Left renal pelvis (tissue), 4 donors: Measurements from ENCODE around the gene BLOC1S1. TPM values are rescaled to one million over a fixed set of nuclear protein-coding genes. Genes with fewer than 3 reads are reported as not detected.

Experiments
- DNase-seq, 4 donors: peaks; one replicate each; pipeline ENCODE4 v3.0.0-alpha.2; 2013; ENCODE audit warnings: low read depth in 4 of 4, low spot score in 3 of 4
- polyA plus RNA-seq, 4 donors: library from polyadenylated mRNA; unstranded; fragments of 120-200 nt; gene quantifications; one replicate each; pipeline ENCODE4 v1.2.1, GENCODE V29; 2013; ENCODE audit not compliant: insufficient read length in 4 of 4

BLOC1S1 gene
- polyA plus RNA-seq, 4 donors, result 79.4 to 122 (median 114) TPM

DNA sequence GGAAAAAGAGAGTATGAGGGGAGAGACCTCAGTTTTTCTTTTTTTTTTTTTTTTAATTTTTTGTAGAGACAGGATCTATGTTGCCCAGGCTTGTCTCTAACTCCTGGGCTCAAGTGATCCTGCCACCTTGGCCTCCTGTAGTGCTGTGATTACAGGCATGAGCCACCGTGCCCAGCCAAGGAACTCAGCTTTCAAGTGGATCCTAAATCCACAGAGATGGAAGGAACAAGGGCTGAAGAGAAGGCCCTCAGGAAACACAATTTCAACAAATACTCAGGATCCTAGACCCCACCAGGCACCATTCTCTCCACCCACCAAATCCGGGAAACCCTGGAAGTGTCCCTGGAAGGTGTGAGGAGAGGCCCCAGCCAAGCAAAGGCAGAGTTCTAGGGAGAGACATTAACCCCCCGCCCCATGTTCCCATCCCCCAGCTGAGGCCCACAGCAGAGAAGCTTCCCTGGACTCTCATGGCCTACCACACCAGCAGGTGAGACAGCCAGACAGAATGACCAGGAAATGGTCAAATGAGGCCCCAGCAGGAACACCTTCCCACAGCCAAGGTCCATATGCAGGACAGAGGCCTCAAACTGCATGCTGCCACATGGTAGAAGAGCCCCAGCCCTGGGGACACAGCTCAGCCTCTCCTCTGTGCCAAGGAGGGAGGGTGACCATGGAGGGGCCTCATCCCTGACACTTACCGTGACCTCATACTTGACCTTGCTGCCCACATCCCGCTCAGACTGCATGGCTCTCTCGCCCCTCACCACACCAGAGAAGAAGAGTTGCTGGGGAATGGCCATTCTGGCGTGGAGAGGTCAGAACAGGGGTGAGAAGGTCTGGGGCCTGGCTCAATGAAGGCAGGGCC, 22.3 kb upstream of the BLOC1S1 start:
- DNase-seq, result no peak

DNA sequence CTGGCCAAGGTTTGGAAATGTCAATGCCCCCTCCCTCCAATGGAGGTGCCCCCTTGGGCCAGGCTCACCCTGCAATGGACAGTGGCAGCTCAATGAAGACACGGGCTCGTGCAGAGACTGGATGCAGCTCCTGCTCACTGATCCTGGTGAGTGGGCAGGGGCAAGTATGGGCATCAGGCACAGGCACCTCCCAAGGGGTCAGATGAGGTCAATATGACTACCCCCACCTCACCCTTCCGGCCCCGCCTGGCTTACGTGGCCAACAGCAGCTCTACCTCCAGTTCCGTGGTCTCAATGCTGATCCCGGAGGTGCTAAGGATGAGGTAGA, 21.7 kb upstream of the BLOC1S1 start:
- DNase-seq, result no peak

GRCh38 chr12:55694651-55695050, 21.2 kb upstream of the BLOC1S1 start:
- DNase-seq, result no peak

DNA sequence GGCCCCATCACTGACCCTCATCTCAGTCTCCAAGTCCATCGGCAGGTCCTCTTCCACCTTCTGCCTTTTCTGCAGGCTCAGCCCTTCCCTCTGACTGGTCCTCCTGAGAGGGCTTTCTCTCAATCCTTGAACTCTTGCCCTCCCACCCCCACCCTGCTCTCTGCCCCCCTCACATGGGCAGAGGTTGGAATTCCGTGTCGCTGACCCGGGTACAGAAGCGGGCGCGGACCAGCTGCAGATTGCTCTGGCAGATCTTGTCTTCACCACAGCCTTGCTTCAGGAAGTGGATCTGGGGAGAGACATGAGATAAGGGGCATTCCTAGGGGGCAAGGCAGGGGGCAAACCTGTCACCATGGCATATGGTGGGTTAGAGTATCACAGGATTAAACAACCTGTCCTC, 20.5 kb upstream of the BLOC1S1 start:
- DNase-seq, result no peak

DNA sequence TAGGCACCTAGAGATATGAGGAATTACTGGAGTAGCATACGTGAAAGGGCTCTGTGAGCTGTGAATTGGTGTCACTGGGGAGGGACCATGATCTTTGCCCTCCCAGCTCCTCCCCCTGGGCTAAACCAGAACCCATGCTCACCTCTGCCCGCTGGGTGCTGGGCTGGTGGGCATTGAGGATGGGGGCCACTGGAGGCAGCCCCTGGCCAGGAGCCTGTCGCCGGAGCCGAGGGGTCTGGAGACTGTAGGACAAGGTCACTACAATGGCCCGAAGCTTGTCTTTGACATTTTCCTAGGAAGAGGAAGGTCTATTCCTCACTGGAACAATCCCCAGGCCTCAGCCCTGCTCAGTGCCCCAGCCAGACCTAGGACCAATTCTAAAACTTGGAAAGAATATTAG, 19.7 kb upstream of the BLOC1S1 start:
- DNase-seq, result no peak

GRCh38 chr12:55696796-55697462, 18.9 kb upstream of the BLOC1S1 start:
- DNase-seq, result no peak

DNA sequence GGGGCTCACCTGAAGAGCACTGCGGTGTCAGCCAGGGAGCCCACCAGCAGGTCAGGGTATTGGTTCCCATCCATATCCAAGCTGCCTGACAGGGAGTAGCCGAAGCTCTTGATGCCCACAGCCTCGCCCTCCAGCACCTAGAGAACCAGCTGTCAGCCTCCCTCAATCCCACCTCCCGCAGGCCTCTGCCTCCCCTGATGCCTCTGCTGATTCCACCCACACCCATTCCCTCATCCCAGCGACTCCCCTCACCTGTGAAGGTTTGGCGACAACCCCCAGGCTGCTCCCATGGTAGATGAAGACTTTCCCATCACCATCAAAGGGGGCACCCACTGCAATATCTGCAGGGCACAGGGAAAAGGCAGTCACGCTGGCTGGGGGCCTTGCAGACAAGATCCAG, 18.2 kb upstream of the BLOC1S1 start:
- no peak for DNase-seq

DNA sequence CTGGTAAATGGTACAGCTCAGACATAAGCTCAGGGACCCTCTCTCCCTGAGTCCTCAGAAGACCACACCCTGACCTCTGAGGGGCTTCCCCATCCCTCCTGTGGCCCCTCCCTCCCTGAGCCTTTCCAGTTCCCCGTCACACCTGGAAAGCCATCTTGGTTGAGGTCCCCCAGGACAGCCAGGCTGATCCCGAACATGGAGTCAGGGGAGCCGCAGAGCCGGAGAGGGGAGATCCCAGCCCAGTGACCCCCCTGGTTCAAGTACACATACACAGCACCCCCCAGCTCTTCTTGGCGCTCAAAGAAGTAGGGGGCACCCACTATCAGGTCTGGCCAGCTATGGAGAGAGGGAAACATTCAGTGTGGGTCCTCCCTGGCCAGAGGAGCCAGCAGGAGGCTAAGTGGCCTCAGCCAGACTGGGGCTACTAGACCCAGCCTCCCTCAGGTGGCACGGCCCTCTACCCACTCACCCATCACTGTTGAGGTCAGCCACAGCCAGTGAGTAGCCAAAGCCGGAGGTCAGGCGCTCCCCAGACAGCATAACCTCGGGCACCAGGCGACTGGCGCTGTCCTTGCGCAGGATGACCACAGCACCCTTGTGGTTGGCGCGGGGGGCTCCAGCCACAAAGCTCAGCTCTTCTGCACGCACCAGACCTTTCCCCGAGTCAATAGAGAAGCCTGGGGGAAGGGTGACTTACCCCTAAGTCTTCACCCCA, 17.4 kb upstream of the BLOC1S1 start:
- no peak for DNase-seq

DNA sequence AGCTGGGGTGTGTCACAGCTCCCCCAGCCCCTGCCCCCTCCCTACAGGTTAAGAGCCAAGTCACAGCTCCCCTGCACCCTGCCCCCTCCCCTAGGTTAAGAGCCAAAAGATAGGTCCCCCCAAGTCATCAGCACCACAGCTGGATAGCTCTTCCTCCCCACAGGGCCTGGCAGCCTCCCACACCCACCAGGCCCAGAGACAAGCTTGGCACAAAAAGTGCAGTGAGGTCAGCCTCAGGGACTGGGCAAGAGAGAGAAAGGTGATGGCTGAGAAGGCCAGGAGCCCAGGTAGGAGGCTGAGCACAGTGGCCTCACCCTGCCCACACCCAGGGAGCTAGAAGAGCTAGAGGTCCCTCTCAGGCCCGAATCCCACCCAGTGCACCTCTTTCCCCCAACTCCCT, 16.9 kb upstream of the BLOC1S1 start:
- no peak for DNase-seq

DNA sequence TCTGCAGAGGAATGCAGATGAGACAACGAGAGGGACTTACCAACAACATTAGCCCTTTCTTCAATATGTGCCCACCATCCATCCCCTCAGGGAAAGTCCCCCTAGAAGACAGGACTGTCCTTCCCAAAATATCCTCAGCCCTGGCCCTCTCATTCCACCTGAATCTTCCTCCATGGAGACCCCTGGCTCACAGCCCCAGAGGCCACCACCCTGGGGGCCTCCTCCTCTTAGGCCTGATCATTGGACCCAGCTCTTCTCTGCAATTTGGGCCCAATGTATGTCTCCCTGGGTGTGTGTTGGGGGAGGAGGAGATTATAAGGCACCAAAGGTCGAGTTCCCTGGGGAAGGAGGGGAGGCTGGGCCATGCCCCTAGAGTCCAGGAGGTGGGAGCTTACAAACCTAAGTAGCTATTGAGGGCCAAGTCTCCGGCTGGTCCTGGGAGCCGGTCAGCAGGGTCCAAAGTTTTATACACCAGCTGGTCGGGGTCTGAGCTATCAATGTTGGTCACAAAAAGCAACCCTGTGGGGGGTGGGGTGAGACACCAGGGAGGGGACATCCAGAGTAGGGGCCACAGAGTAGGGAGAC, 16.3 kb upstream of the BLOC1S1 start:
- no peak for DNase-seq

GRCh38 chr12:55700255-55701018, 15.4 kb upstream of the BLOC1S1 start:
- no peak for DNase-seq

GRCh38 chr12:55702861-55703260, 13.0 kb upstream of the BLOC1S1 start:
- no peak for DNase-seq

GRCh38 chr12:55703288-55703687, 12.6 kb upstream of the BLOC1S1 start:
- no peak for DNase-seq

DNA sequence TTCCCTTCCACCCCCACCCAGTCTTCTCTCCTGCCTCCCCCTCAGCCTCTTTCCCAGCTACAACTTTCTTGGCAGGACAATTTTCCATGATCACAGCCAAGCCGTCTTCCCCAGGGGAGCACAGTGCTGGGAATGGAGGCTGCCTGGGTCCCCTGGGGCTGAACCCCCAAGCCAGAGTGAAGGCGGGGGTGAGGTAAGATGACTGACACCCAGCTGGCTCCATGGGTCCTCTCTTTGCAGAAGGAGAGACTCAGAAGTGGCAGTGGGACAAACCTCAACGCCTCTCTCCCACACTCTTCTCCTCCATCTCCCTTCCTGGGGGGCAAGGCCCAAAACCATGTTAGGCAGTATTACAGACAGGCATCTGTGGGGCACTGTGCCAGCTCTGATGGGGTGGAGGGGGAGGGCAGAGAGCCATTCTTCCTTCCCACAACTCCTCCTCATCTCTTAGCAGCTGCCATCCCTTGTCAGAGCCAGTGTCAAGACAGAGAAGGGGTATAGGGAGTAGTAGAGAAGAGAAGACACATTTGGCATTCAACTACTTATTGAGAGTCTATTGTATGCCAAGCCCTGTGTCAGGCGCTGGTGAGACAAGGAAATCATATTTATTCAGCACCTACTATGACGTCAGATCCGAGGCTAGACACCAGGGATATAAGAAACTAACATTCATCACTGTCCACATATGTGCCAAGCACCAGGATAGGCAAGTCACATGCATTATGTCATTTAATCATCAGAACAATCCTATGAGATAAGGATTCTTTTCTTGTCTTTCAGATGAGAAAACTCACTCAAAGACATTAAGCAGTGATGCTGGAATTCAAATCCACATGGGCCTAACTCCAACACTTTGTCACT, 11.7 kb upstream of the BLOC1S1 start:
- no peak for DNase-seq

DNA sequence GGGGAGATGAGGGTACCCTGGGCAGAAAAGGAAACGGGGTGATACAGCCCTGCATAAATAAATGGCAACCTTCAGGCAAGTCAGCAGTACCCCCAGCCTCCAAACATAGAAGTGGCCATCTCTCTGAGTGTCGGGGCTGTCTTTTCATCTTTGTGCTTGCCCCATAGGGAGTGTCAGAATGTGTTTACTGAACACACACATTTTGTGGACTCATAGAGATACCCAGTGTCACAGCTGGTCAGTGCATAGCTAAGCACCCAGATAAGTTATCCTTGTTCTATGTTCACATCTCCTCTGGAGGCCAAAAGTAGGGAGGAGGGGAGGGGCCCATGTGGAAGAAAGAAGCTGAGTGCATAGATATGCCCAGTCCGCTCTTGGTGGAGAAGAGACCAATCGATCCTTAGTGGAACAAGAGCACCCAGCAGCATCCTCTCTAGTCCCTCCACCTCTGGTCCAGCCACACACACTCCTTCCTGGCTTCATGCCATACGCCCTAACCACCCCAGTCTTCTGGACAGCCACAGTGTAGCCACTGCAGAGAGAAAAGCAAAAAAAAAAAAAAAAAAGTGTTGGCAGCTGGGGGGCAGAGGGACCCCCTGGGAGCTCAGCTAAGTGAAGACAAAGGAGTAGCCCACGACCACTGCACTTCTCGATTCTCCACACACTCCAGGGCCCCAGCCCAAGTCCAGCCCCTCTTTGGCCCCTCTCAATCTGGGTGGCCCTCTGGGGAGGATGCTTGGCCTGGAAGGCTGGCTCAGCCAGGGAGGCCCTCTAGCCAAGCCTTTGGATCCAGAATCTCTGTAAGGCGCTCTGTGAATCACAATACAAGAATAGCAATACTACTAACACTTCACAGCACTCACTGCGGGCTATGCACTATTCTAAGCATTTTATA, 10.8 kb upstream of the BLOC1S1 start:
- no peak for DNase-seq

DNA sequence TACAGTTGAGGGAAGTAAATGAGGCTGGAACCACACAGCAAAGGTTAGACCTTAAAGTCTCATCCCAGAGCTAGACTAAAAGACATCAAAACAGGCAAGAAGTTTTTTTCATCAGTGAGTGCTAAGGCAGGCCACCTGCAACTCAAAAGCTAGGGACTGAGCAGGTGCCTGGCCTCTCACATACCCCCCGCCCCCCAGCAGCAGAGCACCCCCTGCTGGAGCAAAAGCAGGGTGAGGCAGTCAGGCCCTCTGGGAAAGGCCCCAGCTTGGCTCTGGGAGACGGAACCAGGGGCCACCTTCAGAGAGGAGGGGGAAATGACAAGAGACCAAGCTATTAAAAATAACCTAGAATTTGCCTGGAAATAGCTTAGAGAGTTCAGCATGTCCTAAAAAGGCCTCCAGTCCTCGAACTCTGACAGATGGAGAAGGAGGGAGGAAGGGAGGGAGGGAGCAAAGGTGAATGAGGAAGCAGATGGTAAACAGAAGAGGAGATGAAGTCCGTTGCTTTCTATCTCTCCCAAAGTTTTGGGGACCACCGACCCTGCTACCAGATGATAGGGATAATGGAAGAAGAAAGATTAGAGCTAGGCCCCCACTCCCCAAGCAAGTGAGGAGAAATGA, 10.0 kb upstream of the BLOC1S1 start:
- DNase-seq, result no peak

DNA sequence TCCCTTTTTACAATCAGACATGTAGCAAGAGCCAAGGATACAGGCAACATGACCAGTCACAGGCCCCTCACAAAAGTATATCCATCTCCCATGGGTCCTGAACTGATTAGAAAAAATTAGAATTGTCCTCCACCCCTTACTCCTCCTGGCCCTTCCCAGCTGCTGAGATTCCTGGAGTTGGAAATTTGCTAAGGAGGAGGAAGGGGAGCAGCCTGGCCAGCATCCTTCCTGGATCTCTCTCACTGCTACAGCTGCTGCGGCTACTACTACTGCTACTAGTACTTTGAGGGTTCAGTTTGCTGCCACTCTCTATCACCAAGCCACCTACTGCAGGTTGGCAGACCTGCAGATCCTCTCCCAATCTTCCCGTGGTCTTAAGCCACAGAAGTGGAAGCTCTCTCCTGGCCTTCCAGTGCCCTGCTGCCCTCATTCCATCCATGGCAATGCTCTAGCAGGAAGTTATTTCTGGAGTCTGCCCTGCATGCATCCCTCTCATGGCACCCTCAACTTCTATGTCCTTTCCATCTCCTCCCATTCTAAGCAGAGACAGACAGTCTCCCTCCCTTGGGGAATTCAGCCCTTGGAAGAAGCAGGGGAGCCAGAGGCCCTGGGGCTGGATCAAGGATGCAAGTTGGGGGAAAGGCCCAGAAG, 9.2 kb upstream of the BLOC1S1 start:
- no peak for DNase-seq

DNA sequence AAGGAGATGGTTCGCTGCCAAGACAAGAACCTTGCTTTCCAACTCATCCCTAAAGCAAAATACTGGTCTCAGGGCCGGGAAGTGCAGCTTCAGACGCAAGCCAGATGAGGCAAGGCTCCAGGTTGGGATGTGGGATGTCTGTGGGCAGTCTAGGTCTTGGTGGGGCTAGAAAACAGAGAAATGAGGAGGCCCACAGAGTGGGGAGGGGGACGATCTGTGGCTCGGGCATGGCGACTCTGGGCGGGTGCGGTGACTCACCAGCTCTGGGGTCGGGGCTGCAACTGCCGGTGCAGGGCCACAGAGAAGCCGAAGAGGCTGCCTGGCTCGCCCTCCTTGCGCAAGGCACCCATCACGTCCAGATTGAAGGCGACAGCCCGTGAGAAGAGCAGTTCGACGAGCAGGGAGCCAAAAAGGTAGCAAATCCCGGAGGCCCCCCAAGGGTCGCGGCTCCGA, 8.6 kb upstream of the BLOC1S1 start:
- DNase-seq, result no peak
